GM10266 (cell line): ENCODE measurements around the gene SH3BP4.

Experiments
- DNase-seq: peaks from one replicate; pipeline ENCODE4 v3.0.0; 2012; ENCODE audit errors: extremely low spot score
- TF ChIP-seq, protein P1 (sequence below): IDR thresholded peaks from 2 replicates; pipeline ENCODE4 v1.5.1; 2012; ENCODE audit warnings: mild to moderate bottlenecking, low read depth; ENCODE audit not compliant: control insufficient read depth, insufficient read depth; ENCODE audit errors: missing control alignments

Gene SH3BP4

DNA sequence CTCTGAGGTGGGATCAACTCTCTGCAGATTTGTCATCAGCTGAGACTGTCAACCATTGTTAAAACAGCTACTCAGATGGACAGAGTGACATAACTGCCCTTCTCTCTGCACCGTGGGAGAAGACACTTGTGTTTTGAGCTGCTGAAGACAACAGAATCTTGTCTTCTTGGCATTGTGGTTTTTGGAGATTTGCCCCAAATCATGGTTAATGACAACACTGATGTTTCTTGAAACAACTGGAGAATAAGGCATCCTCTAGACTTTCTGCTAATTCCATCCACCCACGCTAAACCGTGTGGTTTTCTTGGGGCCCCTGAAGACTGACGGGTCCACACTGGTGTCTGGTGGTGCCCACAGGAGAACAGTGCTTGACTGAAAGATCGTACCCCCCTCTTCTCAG lies 39.5 kb downstream of the SH3BP4 start:
- DNase-seq, result no peak
- TF ChIP-seq, protein P1, sequence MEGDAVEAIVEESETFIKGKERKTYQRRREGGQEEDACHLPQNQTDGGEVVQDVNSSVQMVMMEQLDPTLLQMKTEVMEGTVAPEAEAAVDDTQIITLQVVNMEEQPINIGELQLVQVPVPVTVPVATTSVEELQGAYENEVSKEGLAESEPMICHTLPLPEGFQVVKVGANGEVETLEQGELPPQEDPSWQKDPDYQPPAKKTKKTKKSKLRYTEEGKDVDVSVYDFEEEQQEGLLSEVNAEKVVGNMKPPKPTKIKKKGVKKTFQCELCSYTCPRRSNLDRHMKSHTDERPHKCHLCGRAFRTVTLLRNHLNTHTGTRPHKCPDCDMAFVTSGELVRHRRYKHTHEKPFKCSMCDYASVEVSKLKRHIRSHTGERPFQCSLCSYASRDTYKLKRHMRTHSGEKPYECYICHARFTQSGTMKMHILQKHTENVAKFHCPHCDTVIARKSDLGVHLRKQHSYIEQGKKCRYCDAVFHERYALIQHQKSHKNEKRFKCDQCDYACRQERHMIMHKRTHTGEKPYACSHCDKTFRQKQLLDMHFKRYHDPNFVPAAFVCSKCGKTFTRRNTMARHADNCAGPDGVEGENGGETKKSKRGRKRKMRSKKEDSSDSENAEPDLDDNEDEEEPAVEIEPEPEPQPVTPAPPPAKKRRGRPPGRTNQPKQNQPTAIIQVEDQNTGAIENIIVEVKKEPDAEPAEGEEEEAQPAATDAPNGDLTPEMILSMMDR, result no peak

DNA sequence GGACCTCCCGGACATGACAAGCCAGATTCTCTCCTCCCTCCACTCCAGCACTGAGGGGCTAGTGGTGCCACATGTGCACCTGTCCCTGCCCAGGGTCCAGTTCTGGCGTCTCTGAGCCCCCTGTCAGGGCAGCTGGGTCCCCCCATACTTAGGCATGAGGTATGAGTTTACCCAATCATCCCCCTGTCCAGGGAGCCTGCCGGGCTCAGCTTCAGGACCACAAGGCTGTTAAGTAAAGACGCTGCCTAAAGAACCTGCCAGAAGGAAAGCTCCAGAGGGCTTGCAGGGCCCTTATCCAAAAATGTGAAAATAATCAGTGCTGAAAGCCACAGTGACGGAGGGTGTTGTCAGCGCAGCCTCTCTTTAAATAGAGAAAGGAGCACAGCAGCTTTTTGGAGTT lies 40.0 kb downstream of the SH3BP4 start:
- TF ChIP-seq, protein P1, result no peak
- DNase-seq, result no peak

DNA sequence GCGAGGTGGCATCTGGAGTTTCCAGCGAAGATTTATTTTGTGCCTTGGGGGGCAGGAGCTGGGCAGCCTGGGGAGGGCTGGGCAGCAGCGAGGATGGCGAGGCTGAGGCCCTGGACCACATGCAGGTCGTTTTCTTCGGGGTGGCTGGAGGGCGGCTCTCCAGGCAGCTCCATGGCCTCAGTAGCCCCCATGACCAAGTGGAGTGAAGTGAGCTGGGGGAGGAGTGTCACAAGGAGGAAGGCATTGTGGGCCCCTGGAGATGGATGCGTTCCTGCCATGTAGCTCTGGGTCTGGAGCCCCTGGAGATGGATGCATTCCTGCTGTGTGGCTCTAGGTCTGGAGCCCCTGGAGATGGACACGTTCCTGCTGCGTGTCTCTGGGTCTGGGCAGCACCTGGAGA lies 40.4 kb downstream of the SH3BP4 start:
- TF ChIP-seq, protein P1, result no peak
- DNase-seq, result no peak

DNA sequence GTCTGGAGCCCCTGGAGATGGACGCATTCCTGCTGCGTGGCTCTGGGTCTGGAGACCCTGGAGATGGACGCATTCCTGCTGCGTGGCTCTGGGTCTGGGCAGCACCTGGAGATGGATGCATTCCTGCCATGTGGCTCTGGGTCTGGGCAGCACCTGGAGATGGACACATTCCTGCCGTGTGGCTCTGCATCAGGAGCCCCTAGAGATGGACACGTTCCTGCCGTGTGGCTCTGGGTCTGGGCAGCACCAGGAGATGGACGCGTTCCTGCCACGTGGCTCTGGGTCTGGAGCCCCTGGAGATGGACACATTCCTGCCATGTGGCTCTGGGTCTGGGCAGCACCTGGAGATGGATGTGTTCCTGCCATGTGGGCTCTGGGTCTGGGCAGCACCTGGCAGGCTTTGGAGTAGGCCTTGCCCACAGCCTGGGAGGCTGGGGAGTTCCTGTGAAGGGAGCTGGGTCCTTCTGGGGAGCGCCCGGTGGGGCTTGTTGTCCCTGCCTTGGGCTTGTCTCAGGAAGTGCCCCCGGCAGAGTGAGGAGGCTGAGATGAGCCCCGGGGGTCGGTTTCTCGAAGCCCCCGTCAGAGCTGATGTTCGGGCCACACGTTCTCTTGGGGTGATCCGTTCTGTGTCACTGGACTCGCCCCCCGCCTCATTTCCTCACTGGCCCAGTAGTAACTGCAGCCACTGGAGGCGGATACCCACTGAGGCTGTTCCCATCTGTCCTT lies 41.0 kb downstream of the SH3BP4 start:
- DNase-seq, result no peak
- TF ChIP-seq, protein P1, result no peak

DNA sequence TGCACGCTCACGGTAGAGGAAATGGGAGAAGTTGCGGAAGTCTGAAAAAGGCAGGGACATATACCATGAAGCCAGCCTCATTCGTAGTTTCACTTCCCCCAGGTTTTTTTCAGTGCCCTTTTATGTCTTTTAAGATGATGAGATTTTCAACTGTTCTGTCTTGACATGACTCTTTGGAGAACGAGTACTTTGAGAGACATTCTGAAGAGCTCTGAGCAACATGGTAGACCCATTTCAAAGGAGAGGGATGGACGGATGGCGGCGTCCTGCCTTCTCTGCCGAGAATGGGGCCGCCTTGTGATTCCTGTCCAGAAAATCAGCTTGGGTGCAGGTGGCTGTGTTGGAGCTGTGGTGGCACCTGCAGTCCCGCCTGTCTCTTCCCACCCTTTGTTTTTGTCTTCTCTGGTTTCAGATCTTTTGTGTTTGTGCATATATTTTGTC lies 41.7 kb downstream of the SH3BP4 start:
- TF ChIP-seq, protein P1, result no peak
- no peak for DNase-seq

DNA sequence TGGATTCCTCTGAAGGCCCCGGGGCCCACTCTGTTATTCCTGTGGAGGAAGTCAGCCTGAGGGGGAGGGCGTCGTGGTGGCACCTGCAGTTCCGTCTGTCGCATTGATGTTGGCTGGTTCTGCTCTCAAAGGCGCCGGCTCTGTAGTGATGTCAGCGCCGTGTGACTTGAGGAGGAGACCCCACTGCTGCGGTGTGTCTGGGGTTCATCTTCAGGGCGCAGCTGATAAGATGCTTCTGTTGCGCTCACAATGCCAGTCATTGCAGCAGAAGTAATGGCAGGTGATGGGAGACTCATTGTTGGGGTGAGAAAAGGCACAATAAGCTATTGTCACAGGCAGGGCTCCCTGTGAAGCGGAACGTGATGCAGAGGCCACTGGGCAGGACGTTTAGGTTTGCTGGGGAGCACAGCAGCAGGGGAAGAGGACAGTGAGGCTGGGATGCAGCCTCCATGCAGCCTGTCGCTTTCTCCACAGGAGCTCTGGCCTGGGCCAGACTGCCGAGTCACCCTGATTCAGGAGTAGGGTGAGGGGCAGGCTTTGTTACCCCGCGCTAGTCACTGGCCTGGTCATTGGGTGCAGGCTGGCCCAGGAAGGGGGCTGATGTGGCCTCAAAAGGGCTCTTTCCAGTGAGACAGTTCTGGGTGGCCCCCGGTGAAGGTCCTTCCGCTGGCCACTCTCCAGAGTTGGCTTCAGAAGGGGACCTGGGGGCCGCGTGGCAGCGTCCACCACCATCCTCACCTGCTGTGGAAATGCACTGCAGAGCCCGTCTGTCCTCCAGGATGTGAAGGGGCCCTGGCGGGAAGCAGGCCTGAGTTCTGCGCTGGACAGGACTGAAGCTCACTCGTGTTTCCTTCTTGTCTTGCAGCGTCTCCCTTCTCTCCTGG lies 42.9 kb downstream of the SH3BP4 start:
- no peak for DNase-seq
- TF ChIP-seq, protein P1, result no peak
